T47D (cell line): ENCODE measurements around the gene PGRMC2.
"Not testable (repeated sequence)": the region's sequence is repeated elsewhere in the genome, so short reads cannot be mapped to it uniquely, and the experiment has no call there.

Source experiments
- DNase-seq, 2 experiments: peaks; one replicate each; pipeline versions ENCODE4 v3.0.0 to v3.0.0-alpha.2; 2011 to 2012; ENCODE audit warnings: low read depth in 1 of 2, low spot score in 1 of 2
- JUND ChIP-seq: IDR thresholded peaks from 2 replicates; pipeline ENCODE4 v1.6.1; 2012; ENCODE audit warnings: low read depth
- in situ Hi-C: cut with HindIII; loops from 2 replicates; pipeline ENCODE4 v1.10.0; 2016; ENCODE audit warnings: low sequenced_read_pairs, low pct_unique_long_range_greater_than_20kb

Gene PGRMC2

DNA sequence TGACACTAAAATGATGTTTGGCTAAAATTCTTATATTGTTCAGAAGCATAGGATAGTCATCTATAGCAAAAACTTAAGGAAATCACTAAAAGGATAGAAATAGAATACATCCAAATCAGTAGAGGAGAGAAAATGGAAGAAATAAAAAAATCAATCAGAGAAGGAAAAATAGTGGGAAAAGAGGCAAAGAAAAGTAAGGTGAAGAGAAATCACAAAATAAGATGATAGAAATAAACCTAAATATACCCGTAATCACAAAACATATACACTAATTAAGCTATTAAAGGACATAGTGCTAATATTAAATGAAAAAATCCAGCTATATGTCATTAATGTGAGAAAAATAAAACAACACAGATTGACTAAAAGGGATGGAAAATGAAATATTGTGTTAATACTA lies 6.3 kb downstream of the PGRMC2 start:
- in situ Hi-C loops = no loop called here
- no peak for DNase-seq
- TF ChIP-seq JUND = no peak

DNA sequence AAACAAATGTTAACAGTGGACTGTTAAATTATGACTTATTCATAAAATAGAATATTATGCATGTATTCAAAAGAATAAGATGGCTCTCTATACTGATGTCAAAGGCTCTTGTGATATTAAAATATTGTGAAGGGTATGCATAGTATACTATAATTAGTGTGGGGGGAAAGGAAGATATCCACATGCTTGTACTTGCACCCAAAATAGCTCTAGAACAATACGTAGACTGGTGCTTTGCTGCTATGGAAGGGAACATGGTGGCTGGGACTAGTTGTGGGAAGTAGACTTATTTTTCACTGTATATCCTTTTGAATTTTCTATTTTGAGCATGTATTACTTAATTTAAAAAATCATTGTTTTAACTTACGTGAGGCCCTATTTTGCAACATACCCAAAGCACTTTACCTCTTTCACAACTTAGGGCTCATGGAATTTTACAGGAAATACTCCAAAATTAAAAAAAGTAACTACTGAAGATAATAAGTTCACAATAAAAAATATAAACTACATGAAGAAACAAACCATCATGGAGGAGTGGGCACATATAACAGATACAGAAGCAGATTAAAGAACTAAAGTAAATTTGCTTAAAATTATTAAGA lies 7.9 kb downstream of the PGRMC2 start:
- no peak for DNase-seq
- in situ Hi-C loops = no loop called here

DNA sequence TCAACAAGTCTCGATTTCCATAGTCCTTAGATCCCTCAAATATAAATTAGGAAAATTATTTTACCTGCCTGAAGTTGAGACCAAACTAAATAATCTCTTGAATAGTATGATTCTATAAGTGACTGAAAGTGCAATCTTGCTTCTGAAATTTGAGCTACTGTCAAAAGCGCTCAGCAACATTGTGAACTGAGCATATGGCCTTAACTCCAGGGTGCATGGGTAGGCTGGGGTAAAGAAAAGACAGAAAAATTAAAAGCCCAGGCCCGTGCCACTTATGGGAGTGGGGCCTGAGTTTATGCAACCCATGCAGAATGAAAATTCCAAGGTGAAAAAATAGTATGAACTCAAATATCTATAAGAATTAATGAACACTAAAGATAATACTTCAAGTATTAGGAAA lies 9.8 kb downstream of the PGRMC2 start:
- no peak for DNase-seq
- no peak for TF ChIP-seq JUND
- in situ Hi-C loops = no loop called here

More for the DNA sequence above, 7.9 kb downstream of the PGRMC2 start:
- TF ChIP-seq JUND = no peak

DNA sequence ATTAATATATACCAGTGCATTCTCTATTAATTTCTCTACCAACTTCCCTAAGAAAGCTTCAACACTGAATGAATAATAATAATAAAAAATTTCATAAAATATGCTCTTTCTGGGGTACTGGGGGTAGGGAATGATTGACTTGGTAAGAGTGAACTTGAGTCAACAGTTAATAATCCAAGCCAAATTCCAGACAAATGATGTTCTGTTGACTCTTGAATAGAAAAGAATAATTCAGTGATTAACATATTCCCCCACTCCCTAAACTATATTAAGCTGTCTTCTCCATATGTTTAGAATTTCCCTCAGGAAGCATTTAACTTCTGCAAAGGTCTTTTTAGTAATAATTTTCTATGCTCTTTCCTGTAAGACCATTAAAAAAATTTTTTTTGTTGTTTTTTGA lies 12.3 kb downstream of the PGRMC2 start:
- no peak for DNase-seq
- in situ Hi-C loops = no loop called here

GRCh38 chr4:128271551-128271950 lies 16.1 kb downstream of the PGRMC2 start:
- in situ Hi-C loops = no loop called here
- no peak for DNase-seq
- TF ChIP-seq JUND = no peak

More for the DNA sequence above, 12.3 kb downstream of the PGRMC2 start:
- no peak for TF ChIP-seq JUND

DNA sequence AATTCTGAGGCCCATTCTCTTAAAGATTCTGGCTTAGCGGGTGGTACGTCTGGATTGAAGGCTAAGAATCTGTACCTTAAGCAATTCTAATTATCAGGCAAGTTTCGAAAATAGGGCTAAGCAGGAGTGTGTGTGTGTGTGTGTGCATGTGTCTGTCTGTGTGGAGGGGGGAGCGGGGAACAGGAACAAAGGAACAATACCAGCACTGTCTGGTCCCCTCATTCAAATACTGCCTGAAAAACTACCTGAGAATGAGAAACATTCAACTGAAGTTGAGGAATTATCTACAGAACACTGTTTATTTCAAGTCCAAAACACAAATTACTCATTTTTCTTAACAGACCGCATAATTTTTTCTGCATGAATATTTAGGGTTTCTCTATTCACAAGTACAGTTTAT lies 18.6 kb downstream of the PGRMC2 start:
- in situ Hi-C loops = no loop called here
- DNase-seq = no peak

DNA sequence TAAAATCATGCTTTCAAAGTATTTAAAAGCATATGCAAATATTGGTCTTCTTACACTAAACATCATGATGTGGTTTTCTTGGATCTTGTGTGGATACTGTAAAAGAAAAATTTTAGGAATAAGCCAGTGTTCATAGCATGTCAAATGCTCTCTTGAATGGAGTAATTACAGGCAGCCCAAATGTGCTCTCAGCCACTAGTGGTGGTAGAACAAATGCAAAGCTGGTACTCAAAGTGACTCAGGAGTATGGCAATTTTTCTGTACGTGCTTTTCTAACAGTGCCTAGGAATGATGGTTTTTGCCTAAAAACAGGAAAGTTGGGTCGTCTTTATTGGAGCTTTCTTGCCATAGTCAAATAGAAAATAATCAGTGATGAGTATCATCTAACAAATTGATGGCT lies 19.9 kb downstream of the PGRMC2 start:
- DNase-seq = no peak
- no peak for TF ChIP-seq JUND
- in situ Hi-C loops = no loop called here

More for the DNA sequence above, 18.6 kb downstream of the PGRMC2 start:
- no peak for TF ChIP-seq JUND

DNA sequence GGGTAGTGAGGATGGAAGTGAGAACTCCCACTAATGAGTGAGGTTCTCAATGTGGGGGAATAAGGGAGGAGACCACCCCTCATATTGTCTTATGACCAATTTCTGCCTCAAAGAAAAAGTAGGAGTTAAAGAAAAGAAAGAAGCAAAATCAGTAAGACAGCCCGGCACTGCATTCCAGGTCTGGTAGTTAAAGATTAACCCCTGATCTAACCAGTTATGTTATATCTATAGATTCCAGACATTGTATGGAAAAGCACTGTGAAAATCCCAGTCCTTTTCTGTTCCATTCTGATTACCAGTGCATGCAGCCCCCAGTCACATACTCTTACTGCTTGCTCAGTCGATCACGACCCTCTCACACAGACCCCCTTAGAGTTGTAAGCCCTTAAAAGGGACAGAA lies 20.4 kb downstream of the PGRMC2 start:
- DNase-seq, in situ Hi-C loops: not testable (repeated sequence)

DNA sequence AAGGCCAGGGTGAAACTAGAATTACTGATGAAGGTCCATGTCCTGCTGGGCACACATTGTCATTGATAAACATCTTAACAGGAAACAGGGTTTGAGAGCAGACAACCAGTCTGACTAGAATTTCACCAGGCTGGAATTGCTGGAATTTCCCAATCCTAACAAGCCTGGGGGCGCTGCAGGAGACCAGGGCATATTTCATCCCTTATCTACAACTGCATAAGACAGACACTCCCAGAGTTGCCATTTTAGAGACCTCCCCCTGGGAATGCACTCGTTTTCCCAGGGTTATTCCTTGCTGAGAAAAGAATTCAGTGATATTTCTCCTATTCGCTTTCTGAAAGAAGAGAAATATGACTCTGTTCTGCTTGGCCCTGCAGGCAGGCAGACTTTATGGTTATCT lies 22.1 kb downstream of the PGRMC2 start:
- in situ Hi-C loops = not testable (repeated sequence)
- peak in 1 of 2 experiments; percentile 56 for DNase-seq

- in situ Hi-C loops, DNase-seq: not testable (repeated sequence)
These were observed 27.7 kb downstream of the PGRMC2 start for GRCh38 chr4:128259889-128260288.

- DNase-seq, in situ Hi-C loops: not testable (repeated sequence)
These were observed 29.4 kb downstream of the PGRMC2 start for GRCh38 chr4:128258166-128258565.

DNA sequence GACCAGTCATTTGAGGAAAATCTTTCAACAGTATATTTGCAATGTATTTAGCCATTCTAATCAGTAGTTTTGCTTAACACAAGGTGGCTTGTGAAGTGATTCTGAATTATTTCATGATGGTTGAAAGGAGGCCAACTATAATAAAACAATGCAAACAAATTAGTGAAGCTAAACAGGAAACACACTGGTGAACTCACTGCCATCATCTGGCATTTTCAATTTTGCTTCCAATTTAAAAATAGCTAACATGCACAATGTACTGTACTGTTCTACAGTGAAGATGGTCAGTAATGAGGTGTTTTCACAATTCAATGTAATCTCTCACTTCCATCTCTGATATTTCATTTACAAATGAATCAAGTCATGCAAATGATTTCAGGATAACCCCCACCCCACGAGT lies 31.1 kb downstream of the PGRMC2 start:
- in situ Hi-C loops = no loop called here
- DNase-seq = no peak
- TF ChIP-seq JUND = no peak

DNA sequence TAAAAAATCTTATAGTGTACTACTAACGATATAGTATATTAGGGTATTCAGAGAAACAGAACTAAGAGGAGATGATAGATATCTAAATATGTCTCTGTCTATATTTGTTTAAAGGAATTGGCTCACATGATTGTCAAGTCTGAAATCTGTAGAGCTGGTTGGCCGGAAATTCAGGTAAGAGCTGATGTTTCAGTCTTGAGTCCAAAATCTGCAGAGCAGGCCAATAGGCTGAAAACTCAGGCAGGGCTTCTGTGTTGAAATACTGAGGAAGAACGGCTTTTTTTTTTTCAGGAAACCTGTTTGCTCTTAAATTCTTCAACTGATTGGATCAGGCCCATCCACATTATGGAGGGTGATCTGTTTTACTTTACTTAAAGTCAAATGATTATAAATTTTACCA lies 31.7 kb downstream of the PGRMC2 start:
- peak in 1 of 2 experiments; percentile 87 for DNase-seq
- TF ChIP-seq JUND = no peak
- in situ Hi-C loops = no loop called here
